NCI-H2196 treated with DMSO at 0.1 percent for 48 hours (cell line): ENCODE data around the gene MXRA7.
"Not testable (repeated sequence)": the region's sequence is repeated elsewhere in the genome, so short reads cannot be mapped to it uniquely, and the experiment has no call there.

Experiments used
- DNase-seq: peaks from one replicate; lab custom pipeline; 2025; ENCODE audit not compliant: unreplicated experiment; lab: John Stamatoyannopoulos, UW

The MXRA7 gene

GRCh38 chr17:76716146-76716838, 5.5 kb upstream of the MXRA7 start:
- DNase-seq = no peak

- DNase-seq = no peak
These were observed 4.7 kb upstream of the MXRA7 start for GRCh38 chr17:76715496-76715830.

GRCh38 chr17:76714822-76715495, 4.2 kb upstream of the MXRA7 start:
- no peak for DNase-seq

GRCh38 chr17:76714336-76714735, 3.6 kb upstream of the MXRA7 start:
- no peak for DNase-seq

- no peak for DNase-seq
These were observed 3.0 kb upstream of the MXRA7 start for GRCh38 chr17:76713765-76714164.

GRCh38 chr17:76712321-76712720, 1.6 kb upstream of the MXRA7 start:
- not testable (repeated sequence) for DNase-seq

GRCh38 chr17:76709951-76710862, 558 bp downstream of the MXRA7 start:
- not testable (repeated sequence) for DNase-seq

GRCh38 chr17:76709077-76709950, 1.5 kb downstream of the MXRA7 start:
- DNase-seq = no peak

- no peak for DNase-seq
These were observed 2.6 kb downstream of the MXRA7 start for GRCh38 chr17:76707985-76708807.

- no peak for DNase-seq
These were observed 3.9 kb downstream of the MXRA7 start for GRCh38 chr17:76706817-76707216.

GRCh38 chr17:76704805-76705204, 6.0 kb downstream of the MXRA7 start:
- DNase-seq = no peak

- no peak for DNase-seq
These were observed 7.7 kb downstream of the MXRA7 start for GRCh38 chr17:76702941-76703637.

GRCh38 chr17:76702076-76702475, 8.7 kb downstream of the MXRA7 start:
- no peak for DNase-seq

GRCh38 chr17:76701471-76701967, 9.2 kb downstream of the MXRA7 start:
- no peak for DNase-seq

- DNase-seq = no peak
These were observed 9.9 kb downstream of the MXRA7 start for GRCh38 chr17:76700617-76701470.

GRCh38 chr17:76700270-76700616, 10.5 kb downstream of the MXRA7 start:
- no peak for DNase-seq

- not testable (repeated sequence) for DNase-seq
These were observed 12.2 kb downstream of the MXRA7 start for GRCh38 chr17:76698466-76698977.
